HEK293 (cell line): ENCODE measurements around the gene TUBGCP3.

Source experiments
- EGR2 ChIP-seq: fragments of 450-650 bp; formaldehyde crosslinking; IDR thresholded peaks from 2 replicates; pipeline ENCODE4 v1.5.1; 2016; ENCODE audit warnings: low read depth, missing biosample characterization, missing genetic modification characterization
- GLI4 ChIP-seq: fragments of 450-650 bp; formaldehyde crosslinking; IDR thresholded peaks from 2 replicates; pipeline ENCODE4 v1.5.1; 2016; ENCODE audit warnings: missing biosample characterization, missing genetic modification characterization
- GLIS1 ChIP-seq: fragments of 450-650 bp; formaldehyde crosslinking; IDR thresholded peaks from 2 replicates; pipeline ENCODE4 v1.5.1; 2016; ENCODE audit warnings: missing biosample characterization, missing genetic modification characterization
- INSM2 ChIP-seq: fragments of 450-650 bp; formaldehyde crosslinking; IDR thresholded peaks from 2 replicates; pipeline ENCODE4 v1.5.1; 2016; ENCODE audit warnings: missing biosample characterization, missing genetic modification characterization
- KLF9 ChIP-seq: fragments of 450-650 bp; formaldehyde crosslinking; IDR thresholded peaks from 2 replicates; pipeline ENCODE4 v1.5.1; 2016; ENCODE audit warnings: missing biosample characterization, missing genetic modification characterization, low read depth
- SALL2 ChIP-seq: fragments of 450-650 bp; formaldehyde crosslinking; IDR thresholded peaks from 2 replicates; pipeline ENCODE4 v1.5.0; 2017; ENCODE audit warnings: missing biosample characterization, mild to moderate bottlenecking, missing genetic modification characterization, borderline replicate concordance
- SCRT1 ChIP-seq: fragments of 450-650 bp; formaldehyde crosslinking; IDR thresholded peaks from 2 replicates; pipeline ENCODE4 v1.5.1; 2016; ENCODE audit warnings: missing biosample characterization, missing genetic modification characterization, borderline replicate concordance
- ZBTB1 ChIP-seq: fragments of 450-650 bp; formaldehyde crosslinking; IDR thresholded peaks from 2 replicates; pipeline ENCODE4 v1.5.1; 2016; ENCODE audit warnings: missing biosample characterization, missing genetic modification characterization
- ZBTB7A ChIP-seq: fragments of 450-650 bp; formaldehyde crosslinking; IDR thresholded peaks from 2 replicates; pipeline ENCODE4 v1.5.1; 2016; ENCODE audit warnings: low read depth, missing biosample characterization, missing genetic modification characterization
- ZNF132 ChIP-seq: fragments of 450-650 bp; formaldehyde crosslinking; IDR thresholded peaks from 2 replicates; pipeline ENCODE4 v1.5.1; 2017; ENCODE audit warnings: missing biosample characterization, missing genetic modification characterization, borderline replicate concordance
- ZNF133 ChIP-seq: fragments of 450-650 bp; formaldehyde crosslinking; IDR thresholded peaks from 2 replicates; pipeline ENCODE4 v1.5.1; 2016; ENCODE audit warnings: missing biosample characterization, missing genetic modification characterization
- ZNF266 ChIP-seq: fragments of 450-650 bp; formaldehyde crosslinking; IDR thresholded peaks from 2 replicates; pipeline ENCODE4 v1.5.1; 2016; ENCODE audit warnings: missing biosample characterization, missing genetic modification characterization, low read depth
- ZNF311 ChIP-seq: fragments of 450-650 bp; formaldehyde crosslinking; IDR thresholded peaks from 2 replicates; pipeline ENCODE4 v1.5.1; 2017; ENCODE audit warnings: missing biosample characterization, missing genetic modification characterization, borderline replicate concordance
- ZNF514 ChIP-seq: fragments of 450-650 bp; formaldehyde crosslinking; IDR thresholded peaks from 2 replicates; pipeline ENCODE4 v1.5.1; 2016; ENCODE audit warnings: missing biosample characterization, missing genetic modification characterization
- ZNF521 ChIP-seq: fragments of 450-650 bp; formaldehyde crosslinking; IDR thresholded peaks from 2 replicates; pipeline ENCODE4 v1.5.1; 2017; ENCODE audit warnings: missing biosample characterization, mild to moderate bottlenecking, missing genetic modification characterization
- ZNF549 ChIP-seq: fragments of 450-650 bp; IDR thresholded peaks from 2 replicates; pipeline ENCODE4 v1.5.1; 2018; ENCODE audit warnings: missing biosample characterization, missing genetic modification characterization, mild to moderate bottlenecking, inconsistent platforms, moderate library complexity
- ZNF571 ChIP-seq: fragments of 450-650 bp; formaldehyde crosslinking; IDR thresholded peaks from 2 replicates; pipeline ENCODE4 v1.5.0; 2017; ENCODE audit warnings: missing biosample characterization, missing genetic modification characterization
- ZNF621 ChIP-seq: fragments of 450-650 bp; formaldehyde crosslinking; IDR thresholded peaks from 2 replicates; pipeline ENCODE4 v1.5.1; 2017; ENCODE audit warnings: missing biosample characterization, missing genetic modification characterization
- ZNF658 ChIP-seq: fragments of 450-650 bp; formaldehyde crosslinking; IDR thresholded peaks from 2 replicates; pipeline ENCODE4; 2016; ENCODE audit warnings: missing biosample characterization, missing genetic modification characterization
- ZNF664 ChIP-seq: fragments of 450-650 bp; formaldehyde crosslinking; IDR thresholded peaks from 2 replicates; pipeline ENCODE4 v1.5.1; 2016; ENCODE audit warnings: missing biosample characterization, missing genetic modification characterization
- ZNF704 ChIP-seq: fragments of 450-650 bp; formaldehyde crosslinking; IDR thresholded peaks from 2 replicates; pipeline ENCODE4 v1.5.1; 2016; ENCODE audit warnings: missing biosample characterization, missing genetic modification characterization
- ZNF776 ChIP-seq: fragments of 450-650 bp; formaldehyde crosslinking; IDR thresholded peaks from 2 replicates; pipeline ENCODE4 v1.5.0; 2017; ENCODE audit warnings: missing biosample characterization, missing genetic modification characterization, borderline replicate concordance
- ZNF792 ChIP-seq: fragments of 450-650 bp; formaldehyde crosslinking; IDR thresholded peaks from 2 replicates; pipeline ENCODE4 v1.5.1; 2016; ENCODE audit warnings: missing biosample characterization, missing genetic modification characterization
- ZSCAN4 ChIP-seq: fragments of 450-650 bp; formaldehyde crosslinking; IDR thresholded peaks from 2 replicates; pipeline ENCODE4 v1.5.1; 2017; ENCODE audit warnings: missing biosample characterization, missing genetic modification characterization
- TF ChIP-seq, protein P1 (sequence below): fragments of 450-650 bp; formaldehyde crosslinking; IDR thresholded peaks from 2 replicates; pipeline ENCODE4; 2016; ENCODE audit warnings: missing biosample characterization, missing genetic modification characterization

TUBGCP3 gene

GRCh38 chr13:112526146-112526853 is 61.7 kb downstream of the TUBGCP3 start (continued):
- TF ChIP-seq ZNF621 (peak; percentile 71; the same call in 1 of the 2 replicates), SALL2 (tag by site-specific recombination) (no peak), ZNF521 (no peak), ZBTB7A (tag by site-specific recombination) (no peak), ZSCAN4 (tag by site-specific recombination) (no peak), KLF9 (tag by site-specific recombination) (0 out of 2 replicates have a peak, but pooled peaks have one; percentile 9), EGR2 (tag by site-specific recombination) (no peak), ZNF514 (tag by site-specific recombination) (0 out of 2 replicates have a peak, but pooled peaks have one; percentile 19), ZNF792 (tag by site-specific recombination) (no peak), ZNF311 (no peak), ZNF133 (no peak), ZNF664 (tag by site-specific recombination) (no peak), ZNF658 (tag by site-specific recombination) (peak; percentile 53; the same call in 1 of the 2 replicates), ZBTB1 (tag by site-specific recombination) (peak; percentile 10; the same call in 1 of the 2 replicates), INSM2 (0 out of 2 replicates have a peak, but pooled peaks have one; percentile 44), ZNF549 (tag by site-specific recombination) (no peak), ZNF704 (tag by site-specific recombination) (no peak), ZNF266 (tag by site-specific recombination) (no peak), GLI4 (tag by site-specific recombination) (0 out of 2 replicates have a peak, but pooled peaks have one; percentile 24), ZNF776 (tag by site-specific recombination) (no peak), GLIS1 (tag by site-specific recombination) (no peak), SCRT1 (tag by site-specific recombination) (no peak), ZNF132 (tag by site-specific recombination) (no peak), ZNF571 (tag by site-specific recombination) (0 out of 2 replicates have a peak, but pooled peaks have one; percentile 19)
- TF ChIP-seq, protein P1, sequence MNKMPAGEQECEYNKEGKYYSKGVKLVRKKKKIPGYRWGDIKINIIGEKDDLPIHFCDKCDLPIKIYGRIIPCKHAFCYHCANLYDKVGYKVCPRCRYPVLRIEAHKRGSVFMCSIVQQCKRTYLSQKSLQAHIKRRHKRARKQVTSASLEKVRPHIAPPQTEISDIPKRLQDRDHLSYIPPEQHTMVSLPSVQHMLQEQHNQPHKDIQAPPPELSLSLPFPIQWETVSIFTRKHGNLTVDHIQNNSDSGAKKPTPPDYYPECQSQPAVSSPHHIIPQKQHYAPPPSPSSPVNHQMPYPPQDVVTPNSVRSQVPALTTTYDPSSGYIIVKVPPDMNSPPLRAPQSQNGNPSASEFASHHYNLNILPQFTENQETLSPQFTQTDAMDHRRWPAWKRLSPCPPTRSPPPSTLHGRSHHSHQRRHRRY (tag by site-specific recombination), result peak; percentile 84; the same call in 1 of the 2 replicates
